Measurements from ENCODE around the gene ZNF750. TPM values are rescaled to one million over a fixed set of nuclear protein-coding genes. Genes with fewer than 3 reads are reported as not detected.

The ZNF750 gene
- total RNA-seq, 4 donors from 2014 or later, result not detected

DNA sequence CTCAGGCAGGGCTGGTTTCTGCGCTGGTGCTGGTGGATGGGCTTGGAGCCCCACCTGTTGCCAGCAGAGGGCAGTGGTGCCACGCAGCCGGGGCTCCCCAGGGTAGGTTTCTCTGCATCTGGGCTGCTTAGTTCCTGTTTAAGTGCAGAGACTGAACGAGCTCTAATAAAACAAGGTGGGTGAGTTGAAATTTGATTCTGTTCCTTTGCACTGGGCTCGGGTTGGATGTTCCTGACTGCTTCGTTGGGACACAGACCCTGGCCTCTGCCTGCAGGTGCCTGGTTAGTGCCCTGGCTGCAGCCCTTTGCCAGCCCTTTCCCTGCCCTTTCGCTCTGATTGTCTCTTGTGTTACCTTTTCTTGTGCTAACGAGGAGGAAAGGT is 57.9 kb downstream of the ZNF750 start:
- Histone ChIP-seq H3K27ac (peak overlapping the region in 1 of 4 donors; percentile 32), H3K4me1 (peaks cover 0 to 5% (median 2%) of the 10 kb centered on the region in 4 donors), H3K9me3 (no peaks in the 10 kb centered on the region), H3K27me3 (no peaks in the 10 kb centered on the region), H3K4me3 (no peak overlapping the region), H3K36me3 (peaks cover 0 to 49% (median 9%) of the 10 kb centered on the region in 3 donors)
- DNase-seq (ENCODE audit: low spot score in 2 of 2), result peak; percentile 68 to 79
- TF ChIP-seq, protein P1, sequence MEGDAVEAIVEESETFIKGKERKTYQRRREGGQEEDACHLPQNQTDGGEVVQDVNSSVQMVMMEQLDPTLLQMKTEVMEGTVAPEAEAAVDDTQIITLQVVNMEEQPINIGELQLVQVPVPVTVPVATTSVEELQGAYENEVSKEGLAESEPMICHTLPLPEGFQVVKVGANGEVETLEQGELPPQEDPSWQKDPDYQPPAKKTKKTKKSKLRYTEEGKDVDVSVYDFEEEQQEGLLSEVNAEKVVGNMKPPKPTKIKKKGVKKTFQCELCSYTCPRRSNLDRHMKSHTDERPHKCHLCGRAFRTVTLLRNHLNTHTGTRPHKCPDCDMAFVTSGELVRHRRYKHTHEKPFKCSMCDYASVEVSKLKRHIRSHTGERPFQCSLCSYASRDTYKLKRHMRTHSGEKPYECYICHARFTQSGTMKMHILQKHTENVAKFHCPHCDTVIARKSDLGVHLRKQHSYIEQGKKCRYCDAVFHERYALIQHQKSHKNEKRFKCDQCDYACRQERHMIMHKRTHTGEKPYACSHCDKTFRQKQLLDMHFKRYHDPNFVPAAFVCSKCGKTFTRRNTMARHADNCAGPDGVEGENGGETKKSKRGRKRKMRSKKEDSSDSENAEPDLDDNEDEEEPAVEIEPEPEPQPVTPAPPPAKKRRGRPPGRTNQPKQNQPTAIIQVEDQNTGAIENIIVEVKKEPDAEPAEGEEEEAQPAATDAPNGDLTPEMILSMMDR (IDR thresholded peaks at IDR 0.05), result peak; percentile 84 to 97 (median 95)
- no peak for TF ChIP-seq POLR2A (IDR thresholded peaks at IDR 0.05)
- peak in 1 of 2 donors; percentile 37 for TF ChIP-seq EP300 (IDR thresholded peaks at IDR 0.05)
- WGBS, 2 donors, result 19 to 22% methylated on average over 8 of the region's 8 CpGs

DNA sequence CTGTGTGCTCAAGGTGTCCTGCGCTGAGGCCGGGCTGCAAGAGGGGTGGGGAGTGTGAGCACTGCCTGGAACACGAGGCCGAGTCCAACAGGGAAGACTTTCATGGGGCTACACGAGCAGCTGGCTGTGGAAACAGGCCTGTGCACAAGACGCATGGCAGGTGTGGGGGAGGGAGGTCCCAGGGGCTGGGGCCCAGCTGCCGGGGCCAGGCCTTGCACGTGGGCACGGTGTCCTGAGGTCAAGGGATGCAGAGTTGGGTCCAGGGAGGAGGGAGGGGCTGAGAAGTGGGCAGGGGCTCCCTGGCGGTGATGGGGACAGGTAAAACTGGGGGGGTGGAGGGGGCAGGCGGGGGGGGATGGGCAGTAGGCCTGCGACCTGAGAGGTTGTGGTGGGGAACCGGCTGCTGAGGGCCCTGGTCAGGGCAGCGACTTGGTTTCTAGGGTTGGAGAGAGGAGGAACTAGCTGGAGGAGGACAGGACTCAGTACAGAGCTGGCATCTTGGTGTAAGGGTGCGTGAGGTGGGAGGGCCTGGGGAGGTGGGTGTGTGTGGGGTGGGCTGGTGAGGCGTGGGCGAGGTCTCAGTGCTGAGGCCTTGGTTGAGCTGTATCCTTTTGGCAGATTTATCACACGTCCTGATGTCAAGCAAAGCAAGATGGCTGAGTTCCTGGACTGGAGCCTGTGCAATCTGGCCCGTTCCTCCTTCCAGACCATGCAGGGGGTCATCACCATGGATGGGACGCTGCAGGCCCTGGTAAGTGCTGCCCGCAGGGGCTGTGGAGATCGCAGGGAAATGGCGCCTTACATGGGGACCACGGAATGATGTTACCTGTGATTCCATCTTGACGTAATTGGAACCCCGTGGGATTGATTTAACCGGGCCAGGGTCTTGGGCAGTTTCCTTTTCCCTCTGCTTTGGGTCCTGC is 58.6 kb downstream of the ZNF750 start:
- peak overlapping the region in 1 of 4 donors; percentile 32 for H3K27ac ChIP-seq

DNA sequence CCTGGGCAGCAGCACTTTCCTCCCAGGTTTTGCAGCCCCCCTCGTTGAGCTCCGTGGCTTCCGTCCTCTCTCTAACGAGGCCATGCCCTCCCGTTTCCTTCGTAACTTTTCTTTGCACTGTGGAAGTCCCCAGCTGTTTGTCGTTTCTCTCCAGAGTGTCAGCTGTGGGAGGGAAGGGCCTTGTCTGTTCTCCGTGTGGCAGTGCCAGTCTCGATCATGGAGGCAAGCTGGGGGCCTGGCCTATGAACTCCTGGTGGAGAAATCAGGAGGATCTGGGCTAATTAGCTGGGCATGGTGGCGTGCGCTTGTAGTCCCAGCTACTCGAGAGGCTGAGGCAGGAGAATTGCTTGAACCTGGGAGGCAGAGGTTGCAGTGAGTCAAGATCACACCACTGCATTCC is 59.6 kb downstream of the ZNF750 start:
- WGBS, 2 donors, result 77 to 84% methylated on average over 12 of the region's 12 CpGs
- no peaks in the 10 kb centered on the region for H3K9me3 ChIP-seq
- TF ChIP-seq, protein P1 (IDR thresholded peaks at IDR 0.05), result no peak
- TF ChIP-seq EP300 (IDR thresholded peaks at IDR 0.05) (no peak), POLR2A (IDR thresholded peaks at IDR 0.05) (no peak)

More for the DNA sequence above, 58.6 kb downstream of the ZNF750 start:
- TF ChIP-seq, protein P1 (IDR thresholded peaks at IDR 0.05), result no peak
- TF ChIP-seq EP300 (IDR thresholded peaks at IDR 0.05) (no peak), POLR2A (IDR thresholded peaks at IDR 0.05) (no peak)
- peaks cover 0 to 5% (median 2%) of the 10 kb centered on the region in 4 donors for H3K4me1 ChIP-seq
- WGBS, 2 donors, result 74 to 81% methylated on average over 24 to 27 of the region's 27 CpGs
- no peak overlapping the region for H3K4me3 ChIP-seq
- H3K36me3 ChIP-seq, result peaks cover 0 to 50% (median 9%) of the 10 kb centered on the region in 3 donors
- H3K9me3 ChIP-seq, result no peaks in the 10 kb centered on the region
- no peaks in the 10 kb centered on the region for H3K27me3 ChIP-seq
- no peak for DNase-seq (ENCODE audit: low spot score in 2 of 2)

DNA sequence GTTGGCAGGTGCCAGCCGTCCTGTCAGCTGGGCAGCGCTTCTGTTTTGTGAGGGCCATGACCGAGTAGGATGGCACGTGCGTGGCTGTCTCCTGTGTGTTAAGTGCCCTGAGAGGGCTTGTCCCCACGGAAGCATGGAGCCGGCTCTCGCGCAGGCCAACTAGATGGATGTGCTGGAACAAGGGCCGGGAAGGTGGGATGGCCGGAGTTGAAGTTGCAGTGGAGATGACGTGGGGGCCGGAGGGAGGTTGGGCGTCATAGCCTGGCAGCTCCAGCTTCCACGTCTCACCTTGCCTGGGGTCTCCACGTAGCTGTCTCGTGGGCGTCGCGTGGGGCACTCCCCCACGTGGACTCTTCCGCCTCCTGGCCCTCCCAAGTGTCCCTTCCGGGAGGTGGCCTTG is 60.3 kb downstream of the ZNF750 start:
- H3K9me3 ChIP-seq, result no peaks in the 10 kb centered on the region
- no peak overlapping the region for H3K27ac ChIP-seq
- DNase-seq (ENCODE audit: low spot score in 2 of 2), result no peak
- H3K4me3 ChIP-seq, result no peak overlapping the region
- H3K27me3 ChIP-seq, result no peaks in the 10 kb centered on the region
- TF ChIP-seq, protein P1 (IDR thresholded peaks at IDR 0.05), result no peak
- no peak for TF ChIP-seq POLR2A (IDR thresholded peaks at IDR 0.05)
- TF ChIP-seq EP300 (IDR thresholded peaks at IDR 0.05), result no peak
- 93 to 96% methylated on average over 13 to 23 of the region's 23 CpGs for WGBS, 2 donors
- peaks cover 0 to 44% (median 9%) of the 10 kb centered on the region in 3 donors for H3K36me3 ChIP-seq
- H3K4me1 ChIP-seq, result peaks cover 0 to 11% (median 2%) of the 10 kb centered on the region in 4 donors

More for the DNA sequence above, 59.6 kb downstream of the ZNF750 start:
- H3K36me3 ChIP-seq, result peaks cover 0 to 48% (median 9%) of the 10 kb centered on the region in 3 donors
- no peak for DNase-seq (ENCODE audit: low spot score in 2 of 2)
- H3K4me1 ChIP-seq, result peaks cover 0 to 5% (median 2%) of the 10 kb centered on the region in 4 donors
- no peaks in the 10 kb centered on the region for H3K27me3 ChIP-seq
- H3K27ac ChIP-seq, result peak overlapping the region in 1 of 4 donors; percentile 29
- no peak overlapping the region for H3K4me3 ChIP-seq

Other genes with a start within 250 kb of the ZNF750 start
- gene WDR45B, start 191.6 kb downstream of the ZNF750 start, total RNA-seq, result 100 to 1,000 TPM in 1 of 4 donors, 10 to 100 TPM in 3; 64.9 to 114 (median 88.5) TPM
- 10 to 100 TPM; 27.3 to 39.0 (median 36.7) TPM for gene RAB40B, start 141.3 kb downstream of the ZNF750 start, total RNA-seq
- 10 to 100 TPM; 17.4 to 22.5 (median 21.0) TPM for gene FN3KRP, start 123.3 kb downstream of the ZNF750 start, total RNA-seq
- gene FN3K, start 104.4 kb downstream of the ZNF750 start, total RNA-seq, result 10 to 100 TPM; 13.3 to 45.5 (median 18.7) TPM
- 100 to 1,000 TPM in 1 of 4 donors, 10 to 100 TPM in 3; 42.6 to 115 (median 87.9) TPM for gene TBCD, start 88.0 kb downstream of the ZNF750 start, total RNA-seq
- gene METRNL, start 239.6 kb upstream of the ZNF750 start, total RNA-seq, result 100 to 1,000 TPM; 112 to 162 (median 147) TPM

Data from tibial nerve (tissue), 4 donors.